Measurements from ENCODE around the gene TCEANC. TPM values are rescaled to one million over a fixed set of nuclear protein-coding genes. Genes with fewer than 3 reads are reported as not detected.
"Not testable (repeated sequence)": the region's sequence is repeated elsewhere in the genome, so short reads cannot be mapped to it uniquely, and the experiment has no call there.

TCEANC gene
- total RNA-seq, 1 donor = 3.9 TPM

- no peak overlapping the region for H3K4me3 ChIP-seq (ENCODE audit: low read depth, low read length)
- no peak for TF ChIP-seq CTCF (IDR thresholded peaks at IDR 0.05; ENCODE audit: insufficient read depth, low read length)
- DNase-seq (ENCODE audit: low read depth) = peak; percentile 34
Measured at GRCh38 chrX:13622401-13622964, 30.5 kb upstream of the TCEANC start.

DNA sequence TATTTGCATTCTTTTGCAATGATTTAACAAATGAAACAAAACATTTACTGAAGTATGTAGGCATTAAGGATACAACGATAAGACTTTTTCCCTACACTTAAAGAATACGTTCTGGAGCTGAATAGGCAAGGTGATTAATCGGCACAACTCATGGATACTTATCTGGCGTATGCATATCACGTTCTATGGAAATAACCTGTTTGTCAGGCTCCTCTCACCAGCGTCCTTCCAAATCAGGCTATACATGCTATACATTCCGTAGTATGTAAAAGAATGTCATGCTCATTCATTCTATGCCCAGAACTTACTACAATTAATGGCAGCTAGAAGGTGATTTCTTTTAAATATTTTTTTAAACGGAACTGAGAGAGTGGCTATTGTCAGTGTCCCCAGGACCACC, 25.6 kb upstream of the TCEANC start:
- no peak for TF ChIP-seq CTCF (IDR thresholded peaks at IDR 0.05; ENCODE audit: insufficient read depth, low read length)
- H3K4me3 ChIP-seq (ENCODE audit: low read depth, low read length) = no peak overlapping the region
- DNase-seq (ENCODE audit: low read depth) = no peak

GRCh38 chrX:13637224-13637623, 15.7 kb upstream of the TCEANC start:
- DNase-seq (ENCODE audit: low read depth); H3K4me3 ChIP-seq (ENCODE audit: low read depth, low read length): not testable (repeated sequence)

DNA sequence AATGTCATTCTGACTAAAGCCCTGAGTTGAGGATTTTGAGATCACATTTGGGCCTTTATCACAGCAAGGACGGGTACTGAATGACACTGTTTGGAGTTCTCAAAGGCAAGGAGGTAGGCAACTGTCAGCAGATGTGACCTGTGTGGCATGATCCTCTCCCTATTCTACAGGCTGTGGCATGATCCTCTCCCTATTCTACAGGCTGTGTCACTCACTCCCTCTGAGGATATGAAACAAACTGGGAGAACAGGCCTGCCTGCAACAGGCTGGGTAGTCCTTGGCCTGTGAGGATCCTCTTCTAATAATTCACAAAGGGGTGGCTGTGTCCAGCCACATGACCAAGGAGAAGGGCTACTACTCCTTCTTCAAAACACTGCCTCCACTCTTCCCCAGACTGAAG, 14.9 kb upstream of the TCEANC start:
- TF ChIP-seq CTCF (IDR thresholded peaks at IDR 0.05; ENCODE audit: insufficient read depth, low read length) = no peak
- no peak for DNase-seq (ENCODE audit: low read depth)
- H3K4me3 ChIP-seq (ENCODE audit: low read depth, low read length) = no peak overlapping the region

GRCh38 chrX:13638826-13639225, 14.1 kb upstream of the TCEANC start:
- H3K4me3 ChIP-seq (ENCODE audit: low read depth, low read length) = no peak overlapping the region
- TF ChIP-seq CTCF (IDR thresholded peaks at IDR 0.05; ENCODE audit: insufficient read depth, low read length) = no peak
- no peak for DNase-seq (ENCODE audit: low read depth)

DNA sequence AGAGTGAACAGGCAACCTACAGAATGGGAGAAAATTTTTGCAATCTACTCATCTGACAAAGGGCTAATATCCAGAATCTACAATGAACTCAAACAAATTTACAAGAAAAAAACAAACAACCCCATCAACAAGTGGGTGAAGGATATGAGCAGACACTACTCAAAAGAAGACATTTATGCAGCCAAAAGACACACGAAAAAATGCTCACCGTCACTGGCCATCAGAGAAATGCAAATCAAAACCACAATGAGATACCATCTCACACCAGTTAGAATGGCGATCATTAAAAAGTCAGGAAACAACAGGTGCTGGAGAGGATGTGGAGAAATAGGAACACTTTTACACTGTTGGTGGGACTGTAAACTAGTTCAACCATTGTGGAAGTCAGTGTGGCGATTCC, 11.3 kb upstream of the TCEANC start:
- not testable (repeated sequence) for H3K4me3 ChIP-seq (ENCODE audit: low read depth, low read length); DNase-seq (ENCODE audit: low read depth)

DNA sequence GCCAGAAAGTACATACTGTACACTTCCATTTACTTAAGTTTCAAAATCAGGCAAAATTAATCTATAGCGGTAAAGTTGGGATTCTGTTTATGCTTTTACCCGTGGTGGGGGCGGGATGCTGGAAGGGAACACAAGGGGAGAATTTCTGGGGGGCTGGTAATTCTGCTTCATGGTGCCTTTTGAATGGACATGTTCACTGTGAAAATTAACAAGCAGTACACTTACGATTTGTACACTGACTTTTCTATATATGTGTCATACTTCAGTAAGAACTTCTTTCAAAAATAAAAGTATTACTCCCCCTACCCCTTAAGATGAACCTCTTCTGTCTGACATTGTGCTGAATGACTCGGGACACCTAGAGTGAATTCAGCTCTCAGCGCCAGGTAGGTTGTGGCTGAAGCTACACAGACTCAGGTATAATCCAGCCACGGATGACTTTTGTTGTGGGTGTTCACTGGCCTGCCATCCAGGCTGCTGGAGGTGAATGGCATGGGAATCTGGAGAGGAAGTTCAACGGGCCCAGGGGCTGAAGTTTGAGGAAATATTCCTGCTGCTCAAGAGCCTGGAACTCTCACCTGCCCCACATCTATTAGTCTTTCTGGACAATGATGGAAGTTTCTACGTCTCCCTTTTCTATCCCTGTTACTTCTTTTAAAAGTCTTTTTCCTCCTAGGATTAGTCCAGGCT, 7.3 kb upstream of the TCEANC start:
- DNase-seq (ENCODE audit: low read depth) = no peak
- H3K4me3 ChIP-seq (ENCODE audit: low read depth, low read length) = no peak overlapping the region
- no peak for TF ChIP-seq CTCF (IDR thresholded peaks at IDR 0.05; ENCODE audit: insufficient read depth, low read length)

GRCh38 chrX:13646154-13646549, 6.8 kb upstream of the TCEANC start:
- DNase-seq (ENCODE audit: low read depth) = peak; percentile 81

More at GRCh38 chrX:13646154-13646549, 6.8 kb upstream of the TCEANC start:
- peak; percentile 86 for TF ChIP-seq CTCF (IDR thresholded peaks at IDR 0.05; ENCODE audit: insufficient read depth, low read length)
- no peak overlapping the region for H3K4me3 ChIP-seq (ENCODE audit: low read depth, low read length)
